IPS DF 19.7 (cell line): ENCODE measurements around the gene CALB2.

Experiments used
- DNase-seq: peaks from one replicate; pipeline ENCODE4 v3.0.0-alpha.2; 2013; ENCODE audit warnings: low read depth, low spot score

CALB2 gene

GRCh38 chr16:71426069-71426879 lies 67.8 kb downstream of the CALB2 start:
- DNase-seq: peak; percentile 99

DNA sequence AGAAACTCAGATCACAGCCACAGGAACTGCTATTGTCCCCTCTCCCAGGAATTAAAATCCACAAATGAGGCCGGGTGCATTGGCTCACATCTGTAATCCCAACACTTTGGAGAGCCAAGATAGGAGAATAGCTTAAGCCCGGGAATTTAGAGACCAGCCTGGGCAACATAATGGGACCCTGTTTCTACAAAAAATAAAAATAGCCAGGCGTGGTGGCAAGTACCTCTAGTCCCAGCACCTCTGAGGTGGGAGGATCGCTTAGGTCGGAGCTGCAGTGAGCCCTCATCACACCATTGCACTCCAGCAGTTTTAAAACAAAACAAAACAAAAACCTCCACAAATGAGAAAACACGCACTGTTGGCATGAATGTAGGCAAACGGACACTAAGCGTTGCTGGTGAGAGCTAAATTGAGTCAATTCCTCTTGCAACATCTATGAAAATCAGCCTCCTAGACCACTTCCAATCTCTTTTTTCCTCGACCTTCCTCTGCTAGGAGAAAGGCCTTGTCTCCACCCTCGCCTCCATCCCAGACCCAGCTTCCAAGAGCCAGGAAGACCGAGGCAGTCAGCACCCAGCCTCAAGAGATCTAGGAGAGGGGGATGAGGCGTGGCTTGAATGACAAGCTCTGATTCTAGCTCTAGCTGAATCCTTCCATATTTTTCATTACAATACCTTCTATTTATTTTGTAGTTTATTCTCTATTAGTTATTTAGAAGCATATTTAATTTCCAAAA lies 68.5 kb downstream of the CALB2 start:
- DNase-seq: no peak

GRCh38 chr16:71428385-71428784 lies 69.9 kb downstream of the CALB2 start:
- no peak for DNase-seq

- DNase-seq: no peak
Observed at GRCh38 chr16:71428883-71429282, 70.4 kb downstream of the CALB2 start.

DNA sequence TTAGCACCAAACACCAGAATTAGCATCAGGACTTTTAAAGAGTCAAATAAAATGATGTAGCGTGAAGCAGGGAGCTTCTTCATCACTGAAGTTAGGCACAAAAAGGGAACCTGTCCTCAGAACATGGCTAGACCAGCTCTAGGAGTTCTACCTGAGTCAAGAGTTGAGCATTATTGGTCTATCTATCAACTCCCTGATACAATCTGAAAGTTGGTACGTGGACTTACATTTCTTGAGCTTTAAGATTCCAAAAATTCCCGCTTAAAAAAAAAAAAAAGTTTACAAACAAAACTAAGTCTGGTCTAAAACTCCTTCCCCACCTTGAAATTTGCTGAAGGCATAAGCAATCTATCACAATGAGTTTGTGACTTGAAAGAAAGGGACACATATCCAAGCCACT lies 71.1 kb downstream of the CALB2 start:
- DNase-seq: no peak

GRCh38 chr16:71430744-71431143 lies 72.2 kb downstream of the CALB2 start:
- DNase-seq: no peak

DNA sequence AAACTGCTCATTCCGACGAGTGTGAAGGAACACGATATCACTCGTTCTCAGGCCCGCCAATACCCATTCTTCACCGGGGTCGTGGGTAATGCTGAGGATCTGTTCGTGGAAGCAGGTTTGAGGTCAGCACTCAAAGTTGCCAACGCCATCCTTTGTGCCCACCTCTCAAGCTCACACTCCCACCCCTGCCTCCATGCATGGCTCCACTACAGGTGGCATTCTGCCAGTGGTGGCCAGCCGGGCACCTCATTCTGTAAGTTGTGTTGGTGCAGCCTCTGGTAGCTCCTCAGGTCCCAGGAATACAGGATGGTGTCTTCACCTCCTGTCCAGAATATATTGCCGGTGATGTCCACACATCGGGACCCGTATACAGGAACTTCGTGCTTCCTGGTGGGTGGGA lies 72.7 kb downstream of the CALB2 start:
- DNase-seq: no peak

DNA sequence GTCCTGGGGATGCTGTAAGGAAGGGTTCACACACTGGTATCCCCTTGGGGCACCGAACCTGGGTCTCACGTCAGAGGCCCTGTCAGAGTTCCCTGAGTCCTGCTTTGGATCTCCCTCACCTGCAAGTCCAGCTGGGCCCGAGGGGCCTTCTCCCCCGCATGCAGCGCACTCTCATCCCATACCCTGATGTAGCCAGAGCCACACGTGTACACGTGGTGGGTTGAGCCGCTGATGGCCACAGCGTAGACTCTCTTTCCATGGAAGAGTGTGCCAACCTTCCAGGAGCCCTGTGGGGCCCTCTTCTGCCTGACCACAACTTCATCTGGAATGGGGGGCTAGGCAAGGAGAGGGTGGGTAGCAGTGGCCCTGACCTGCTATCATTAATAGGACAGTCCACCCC lies 73.5 kb downstream of the CALB2 start:
- no peak for DNase-seq

- DNase-seq: no peak
Observed at GRCh38 chr16:71432906-71433305, 74.4 kb downstream of the CALB2 start.

DNA sequence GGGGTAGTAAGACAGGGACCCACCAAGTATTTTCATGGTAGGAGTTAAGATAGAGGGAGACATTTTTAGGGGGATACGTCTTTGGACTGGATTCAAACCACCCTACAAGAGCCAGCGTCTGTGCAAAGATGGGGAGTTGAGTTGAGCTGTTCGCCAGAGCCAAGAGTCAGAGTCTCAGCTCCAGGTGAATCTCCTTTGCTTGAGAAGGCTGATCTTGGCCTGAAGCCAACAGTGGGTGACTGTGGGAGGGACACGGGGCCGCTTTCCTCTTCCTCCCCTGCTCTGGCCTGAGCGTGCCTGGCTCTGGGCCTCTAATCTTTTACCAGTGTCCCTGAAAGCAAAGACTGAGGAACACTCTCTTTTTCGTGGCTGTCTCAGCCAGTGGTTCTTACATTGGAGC lies 78.0 kb downstream of the CALB2 start:
- no peak for DNase-seq

DNA sequence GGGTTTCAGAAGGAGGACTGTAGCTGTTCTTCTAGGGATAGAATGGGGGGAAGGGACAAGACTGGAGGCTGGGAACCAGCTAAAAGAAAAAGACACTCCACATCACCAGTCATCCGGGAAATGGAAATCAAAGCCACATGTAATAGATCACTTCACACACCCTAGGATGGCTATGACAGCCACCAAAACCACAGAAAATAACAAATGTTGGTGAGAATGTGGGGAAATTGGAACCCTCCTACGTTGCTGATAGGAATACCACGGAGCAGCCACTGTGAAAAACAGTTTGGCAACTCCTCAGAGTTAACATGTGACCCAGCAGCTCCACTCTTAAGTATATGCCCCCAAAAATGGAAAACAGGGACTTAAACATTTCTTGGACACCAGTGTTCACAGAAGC lies 81.0 kb downstream of the CALB2 start:
- no peak for DNase-seq
